ENCODE results near the gene AMMECR1L.
A peak's percentile ranks its signal among the peaks of the same experiment; 100 is the strongest.
"Not testable (repeated sequence)": the region's sequence is repeated elsewhere in the genome, so short reads cannot be mapped to it uniquely, and the experiment has no call there.

The AMMECR1L gene

DNA sequence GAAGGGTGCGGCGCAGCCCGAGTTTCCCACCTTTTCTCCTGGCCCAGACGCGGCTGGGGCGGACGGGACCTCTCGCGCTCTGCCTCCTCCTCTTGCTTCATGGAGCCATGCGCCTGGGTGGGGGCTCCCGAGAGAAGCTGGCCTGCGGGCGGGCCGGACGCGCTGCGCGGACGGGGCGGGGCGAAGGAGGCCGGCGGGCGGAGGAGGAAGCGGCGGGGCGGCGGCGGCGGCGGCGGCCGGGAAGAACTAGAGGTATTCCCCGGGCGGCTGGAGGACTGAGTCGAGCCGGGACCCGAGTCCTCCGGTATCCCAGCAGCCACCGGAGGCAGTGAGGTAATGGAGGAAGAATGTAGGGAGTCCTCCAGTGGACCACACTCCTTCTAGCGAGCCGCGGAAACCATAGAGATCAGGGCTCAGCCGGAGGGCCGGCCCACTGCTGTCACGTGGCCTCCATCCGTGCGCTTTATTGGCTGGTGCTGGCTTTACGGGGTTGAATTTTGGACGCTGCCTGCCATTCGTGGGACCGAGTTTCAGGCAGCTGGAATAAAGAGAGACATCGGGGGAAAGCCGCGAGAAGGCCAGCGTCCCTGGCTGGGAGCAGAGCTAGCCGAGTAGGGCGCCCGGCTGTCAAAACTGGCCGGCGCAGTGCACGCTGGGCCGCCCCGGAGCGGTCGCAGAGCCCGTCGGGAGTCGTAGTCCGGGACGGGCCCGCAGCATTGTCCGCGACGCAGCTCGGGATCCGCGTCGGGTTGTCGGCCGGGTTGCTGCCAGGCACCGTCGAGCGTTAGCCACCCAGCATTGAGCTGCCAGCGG, at the start of gene AMMECR1L:
Gene AMMECR1L, minus strand, starts transcription at position 177 of the 813 bp plus-strand sequence. CDS start 11,722 bp downstream, outside the sequence.
- peak; percentile 67 for DNase-seq (ENCODE audit: low spot score)
- not testable (repeated sequence) for FAIRE-seq

- FAIRE-seq (no peak), DNase-seq (ENCODE audit: low spot score) (no peak)
Observed at GRCh38 chr2:127935337-127935736, 49.6 kb upstream of the AMMECR1L start.

- FAIRE-seq, result no peak
- DNase-seq (ENCODE audit: low spot score), result peak; percentile 44
Observed at GRCh38 chr2:127932199-127932876, 46.6 kb upstream of the AMMECR1L start.

GRCh38 chr2:127929449-127929848, 43.7 kb upstream of the AMMECR1L start:
- DNase-seq (ENCODE audit: low spot score), result no peak

GRCh38 chr2:127927384-127927783, 41.6 kb upstream of the AMMECR1L start:
- FAIRE-seq (no peak), DNase-seq (ENCODE audit: low spot score) (no peak)

More at GRCh38 chr2:127929449-127929848, 43.7 kb upstream of the AMMECR1L start:
- no peak for FAIRE-seq

DNA sequence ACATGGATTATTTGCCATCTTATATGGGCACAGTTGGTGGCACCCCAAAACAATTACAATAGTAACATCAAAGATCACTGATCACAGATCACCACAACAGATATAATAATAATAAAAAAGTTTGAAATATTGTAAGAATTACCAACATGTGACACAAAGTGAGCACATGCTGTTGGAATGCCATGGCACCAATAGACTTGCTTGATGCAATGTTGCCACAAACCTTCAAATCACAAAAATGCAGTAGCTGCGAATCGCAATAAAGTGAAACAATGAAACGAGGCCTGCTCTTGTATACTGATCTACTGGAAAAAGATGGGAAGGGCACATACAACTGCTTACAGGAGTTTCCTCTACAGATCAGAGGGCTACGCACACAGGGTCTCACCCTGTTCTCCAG, 32.2 kb upstream of the AMMECR1L start:
- FAIRE-seq, result no peak
- no peak for DNase-seq (ENCODE audit: low spot score)

DNA sequence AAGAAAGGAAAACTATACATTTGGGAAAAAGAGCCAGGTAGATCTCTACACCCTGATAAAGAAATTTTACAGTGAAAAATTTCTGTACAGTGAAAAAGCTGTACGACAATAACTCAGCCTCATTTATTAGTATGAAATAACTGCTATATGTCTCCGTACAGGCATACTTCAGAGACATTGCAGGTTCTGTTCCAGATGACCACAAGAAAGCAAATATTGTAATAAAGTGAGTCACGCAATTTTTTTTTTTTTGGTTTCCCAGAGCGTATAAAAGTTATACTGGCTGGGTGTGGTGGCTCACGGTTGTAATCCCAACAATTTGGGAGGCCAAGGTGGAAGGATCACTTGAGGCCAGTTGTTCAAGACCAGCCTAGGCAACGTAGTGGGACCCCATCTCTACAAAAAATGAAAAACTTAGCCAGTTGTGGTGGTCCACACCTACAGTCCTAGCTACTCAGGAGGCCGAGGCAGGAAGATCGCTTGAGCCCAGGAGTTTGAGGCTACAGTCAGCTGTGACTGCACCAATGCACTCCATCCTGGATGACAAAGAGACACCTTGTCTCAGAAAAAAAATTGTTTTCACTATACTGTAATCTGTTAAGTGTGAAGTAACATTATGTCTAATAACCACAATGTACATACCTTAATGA, 28.2 kb upstream of the AMMECR1L start:
- DNase-seq (ENCODE audit: low spot score) (peak; percentile 66), FAIRE-seq (no peak)

DNA sequence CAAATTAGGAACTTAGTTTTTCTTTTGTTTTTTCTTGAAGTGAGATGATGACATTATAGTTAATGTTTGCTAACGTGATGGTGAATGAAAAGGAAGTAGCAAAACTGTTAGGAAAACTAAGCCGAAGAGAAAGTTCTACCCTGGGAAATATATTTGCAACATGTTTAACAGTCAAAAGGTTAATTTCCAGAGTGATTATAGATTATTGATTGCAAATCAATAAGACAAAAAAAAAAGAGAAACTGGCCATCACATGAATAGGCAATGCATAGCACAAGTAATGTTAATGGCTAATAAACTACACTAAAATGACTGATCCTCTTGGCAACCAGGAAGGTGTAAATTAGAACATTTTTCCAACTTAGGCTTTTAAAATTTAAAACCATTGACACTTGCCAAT, 26.0 kb upstream of the AMMECR1L start:
- DNase-seq (ENCODE audit: low spot score), result no peak
- no peak for FAIRE-seq

- FAIRE-seq, result no peak
- DNase-seq (ENCODE audit: low spot score), result no peak
Observed at GRCh38 chr2:127910415-127910814, 24.7 kb upstream of the AMMECR1L start.

GRCh38 chr2:127909019-127909418, 23.3 kb upstream of the AMMECR1L start:
- no peak for FAIRE-seq
- DNase-seq (ENCODE audit: low spot score), result no peak

DNA sequence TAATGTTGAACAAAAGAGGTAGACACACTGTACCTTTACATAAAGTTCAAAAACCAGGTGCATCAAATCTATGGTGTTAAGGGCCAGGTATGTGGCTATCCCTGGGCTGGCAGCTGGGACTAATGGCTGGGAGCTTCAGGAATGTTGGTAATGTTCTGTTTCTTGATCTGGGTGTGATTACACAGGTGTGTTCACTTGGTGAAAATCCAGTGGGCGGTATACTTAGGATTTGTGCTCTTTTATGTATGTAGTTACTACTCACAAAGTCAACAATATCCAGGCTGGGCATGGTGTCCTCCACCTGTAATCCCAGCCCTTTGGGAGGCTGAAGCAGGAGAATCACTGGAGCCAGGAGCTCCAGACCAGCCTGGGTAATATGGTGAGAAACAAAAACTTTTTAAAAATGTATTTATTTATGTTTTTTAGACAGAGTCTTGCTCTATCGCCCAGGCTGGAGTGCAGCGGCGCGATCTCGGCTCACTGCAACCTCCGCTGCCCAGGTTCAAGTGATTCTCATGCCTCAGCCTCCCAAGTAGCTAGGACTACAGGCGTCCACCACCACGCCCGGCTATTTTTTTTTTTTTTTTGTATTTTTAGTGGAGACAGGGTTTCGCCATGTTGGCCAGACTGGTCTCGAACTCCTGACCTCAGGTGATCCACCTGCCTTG, 22.1 kb upstream of the AMMECR1L start:
- FAIRE-seq; DNase-seq (ENCODE audit: low spot score): not testable (repeated sequence)

DNA sequence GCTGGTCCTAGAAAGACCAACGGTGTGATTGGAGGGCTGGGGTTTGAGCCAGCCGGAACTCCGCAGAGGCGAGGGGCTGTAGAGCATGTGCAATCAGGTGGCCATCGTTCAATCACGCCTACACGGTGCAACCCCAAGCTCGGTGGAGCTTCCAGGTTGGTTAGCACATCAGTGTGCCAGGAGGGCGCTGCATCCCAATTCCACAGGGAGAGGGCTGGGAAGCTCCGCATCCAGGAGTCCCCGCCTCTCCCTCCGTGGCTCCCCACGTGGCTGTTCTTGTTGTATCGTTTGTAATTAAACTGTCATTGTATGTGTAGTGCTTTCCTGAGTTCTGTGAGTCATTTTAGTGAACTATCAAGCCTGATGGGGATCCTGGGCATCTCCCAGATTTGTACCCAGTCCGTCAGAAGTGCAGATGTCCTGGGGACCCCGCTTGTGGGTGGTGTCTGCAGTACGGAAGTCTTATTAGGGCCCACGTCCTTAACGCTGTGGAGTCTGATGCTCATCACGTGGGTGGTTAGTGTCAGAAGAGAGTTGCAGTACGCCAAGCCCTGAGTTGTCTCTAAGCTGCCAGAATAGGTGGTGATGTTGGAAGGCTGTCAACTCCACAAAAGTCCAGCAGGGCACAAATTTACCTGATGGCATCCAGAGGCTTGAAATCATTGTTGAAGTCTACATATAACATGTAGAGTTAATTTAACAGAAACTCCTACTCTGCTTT, 20.6 kb upstream of the AMMECR1L start:
- FAIRE-seq, result no peak
- peak; percentile 38 for DNase-seq (ENCODE audit: low spot score)

GRCh38 chr2:127901339-127902056, 15.7 kb upstream of the AMMECR1L start:
- FAIRE-seq (no peak), DNase-seq (ENCODE audit: low spot score) (no peak)

GRCh38 chr2:127897531-127898211, 11.9 kb upstream of the AMMECR1L start:
- no peak for FAIRE-seq
- no peak for DNase-seq (ENCODE audit: low spot score)

GRCh38 chr2:127893494-127893893, 7.7 kb upstream of the AMMECR1L start:
- FAIRE-seq, result no peak
- no peak for DNase-seq (ENCODE audit: low spot score)

DNA sequence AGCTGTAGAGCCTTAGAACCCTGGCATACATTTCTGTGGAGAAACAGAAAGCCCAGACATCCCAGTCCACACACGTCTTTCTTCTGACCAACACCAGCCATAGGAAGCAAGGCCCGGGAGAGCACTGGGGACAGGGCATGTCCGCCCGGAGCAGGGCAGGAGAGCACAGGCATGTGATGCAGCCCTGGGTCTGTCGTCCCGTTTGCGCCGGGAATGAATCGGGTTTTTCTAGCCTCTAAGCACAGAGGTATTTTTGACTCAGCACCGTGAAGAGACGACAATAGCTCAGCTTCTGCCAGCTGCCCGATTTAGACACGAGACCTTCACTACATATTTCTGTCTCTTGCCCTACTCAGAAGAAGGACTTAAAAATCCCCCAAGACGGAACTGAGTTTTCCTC, 7.3 kb upstream of the AMMECR1L start:
- DNase-seq (ENCODE audit: low spot score) (no peak), FAIRE-seq (no peak)

DNA sequence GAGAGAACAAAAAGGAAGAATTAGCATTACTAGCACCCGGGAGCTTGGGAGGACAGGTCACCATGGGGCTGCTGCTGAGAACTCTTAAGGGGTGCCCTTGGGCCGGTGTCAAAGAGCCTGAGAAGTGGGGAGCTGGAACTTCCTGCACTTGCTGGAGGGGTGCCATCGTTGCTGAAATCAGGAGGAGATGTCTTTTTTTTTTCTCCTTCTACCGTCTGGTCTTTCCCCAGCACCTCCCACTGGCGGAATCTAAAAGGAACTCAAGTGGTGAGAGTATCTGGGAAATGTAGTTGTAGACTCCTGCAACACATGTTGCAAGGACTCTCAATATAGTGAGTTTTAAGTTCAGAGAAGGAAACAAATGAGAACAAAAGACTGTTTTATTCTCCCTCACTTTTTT, 6.1 kb upstream of the AMMECR1L start:
- FAIRE-seq (no peak), DNase-seq (ENCODE audit: low spot score) (no peak)

GRCh38 chr2:127890756-127891155, 5.0 kb upstream of the AMMECR1L start:
- not testable (repeated sequence) for DNase-seq (ENCODE audit: low spot score); FAIRE-seq

- no peak for DNase-seq (ENCODE audit: low spot score)
- no peak for FAIRE-seq
Observed at GRCh38 chr2:127888772-127889171, 3.0 kb upstream of the AMMECR1L start.

GRCh38 chr2:127887776-127888130, 2.0 kb upstream of the AMMECR1L start:
- DNase-seq (ENCODE audit: low spot score), result no peak
- FAIRE-seq, result no peak
